KMS-11 (cell line): Measurements from ENCODE around the gene CCL25.
"Not testable (repeated sequence)": the region's sequence is repeated elsewhere in the genome, so short reads cannot be mapped to it uniquely, and the experiment has no call there.

Experiments used
- H2AFZ ChIP-seq: fragments of 200-600 bp; sonication (generic); 2 replicates; pipeline ENCODE4 v1.6.1; 2016; ENCODE audit warnings: antibody characterized with exemption, mixed run types, low read depth
- H3K27ac ChIP-seq: fragments of 200-600 bp; sonication (generic); 2 replicates; pipeline ENCODE4 v1.6.1; 2016; ENCODE audit warnings: mild to moderate bottlenecking, mixed run types
- H3K27me3 ChIP-seq: fragments of 200-600 bp; sonication (generic); 2 replicates; pipeline ENCODE4 v1.6.1; 2017; ENCODE audit warnings: mild to moderate bottlenecking, low read depth, mixed run types, moderate library complexity; ENCODE audit not compliant: insufficient read depth
- H3K36me3 ChIP-seq: fragments of 200-600 bp; sonication (generic); 2 replicates; pipeline ENCODE4 v1.6.1; 2017; ENCODE audit warnings: mild to moderate bottlenecking, mixed run types; ENCODE audit not compliant: insufficient read depth
- H3K4me1 ChIP-seq: fragments of 200-600 bp; sonication (generic); 2 replicates; pipeline ENCODE4 v1.6.1; 2016; ENCODE audit warnings: mild to moderate bottlenecking, low read depth, mixed run types; ENCODE audit not compliant: poor library complexity, severe bottlenecking
- H3K4me2 ChIP-seq: fragments of 200-600 bp; sonication (generic); 2 replicates; pipeline ENCODE4 v1.7.0; 2016; ENCODE audit warnings: mild to moderate bottlenecking, mixed run types
- H3K4me3 ChIP-seq: fragments of 200-600 bp; sonication (generic); IDR thresholded peaks from 2 replicates; pipeline ENCODE4 v1.6.1; 2017; ENCODE audit warnings: low read depth, low read length, mixed read lengths; ENCODE audit not compliant: insufficient read depth
- H3K79me2 ChIP-seq: fragments of 200-600 bp; sonication (generic); 2 replicates; pipeline ENCODE4 v1.6.1; 2016; ENCODE audit warnings: low read depth, mixed run types; ENCODE audit not compliant: insufficient read depth
- H3K9ac ChIP-seq: fragments of 200-600 bp; sonication (generic); 2 replicates; pipeline ENCODE4 v1.6.1; 2016; ENCODE audit warnings: mild to moderate bottlenecking, mixed run types
- H4K20me1 ChIP-seq: fragments of 200-600 bp; sonication (generic); 2 replicates; pipeline ENCODE4 v1.6.1; 2016; ENCODE audit warnings: mild to moderate bottlenecking, mixed run types; ENCODE audit not compliant: insufficient read depth
- TF ChIP-seq, protein P1 (sequence below): fragments of 200-600 bp; sonication (generic); conservative IDR thresholded peaks from 2 replicates; pipeline ENCODE4 v1.6.1; 2017; ENCODE audit warnings: low read depth, mild to moderate bottlenecking, antibody characterized with exemption, low read length, moderate library complexity, mixed read lengths

The CCL25 gene

DNA sequence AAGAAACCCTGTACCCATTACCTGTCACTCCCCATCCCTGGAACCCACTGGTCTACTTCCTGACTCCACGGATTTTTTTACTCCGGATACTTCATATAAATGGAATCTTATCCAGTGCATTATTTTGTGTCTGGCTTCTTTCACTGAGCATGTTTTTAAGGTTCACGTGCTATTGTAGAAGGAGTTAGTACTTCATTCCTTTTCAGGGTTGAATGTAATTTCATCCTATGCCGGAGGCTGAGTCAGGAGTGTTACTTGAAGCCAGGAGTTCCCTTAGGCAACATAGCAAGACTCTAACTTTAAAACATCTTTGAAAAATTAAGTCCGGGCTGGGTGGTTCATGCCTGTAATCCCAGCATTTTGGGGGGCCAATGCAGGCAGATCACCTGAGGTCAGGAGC, 29.2 kb upstream of the CCL25 start:
- Histone ChIP-seq H3K27me3 (no peaks in the 10 kb centered on the region; the same call in 1 of the 2 replicates), H3K9ac (no peak overlapping the region), H4K20me1 (no peaks in the 10 kb centered on the region), H3K27ac (no peak overlapping the region), H3K4me1 (no peaks in the 10 kb centered on the region), H3K4me2 (no peak overlapping the region), H3K36me3 (no peaks in the 10 kb centered on the region), H3K4me3 (no peak overlapping the region), H3K79me2 (no peaks in the 10 kb centered on the region), H2AFZ (no peak overlapping the region)
- TF ChIP-seq, protein P1, sequence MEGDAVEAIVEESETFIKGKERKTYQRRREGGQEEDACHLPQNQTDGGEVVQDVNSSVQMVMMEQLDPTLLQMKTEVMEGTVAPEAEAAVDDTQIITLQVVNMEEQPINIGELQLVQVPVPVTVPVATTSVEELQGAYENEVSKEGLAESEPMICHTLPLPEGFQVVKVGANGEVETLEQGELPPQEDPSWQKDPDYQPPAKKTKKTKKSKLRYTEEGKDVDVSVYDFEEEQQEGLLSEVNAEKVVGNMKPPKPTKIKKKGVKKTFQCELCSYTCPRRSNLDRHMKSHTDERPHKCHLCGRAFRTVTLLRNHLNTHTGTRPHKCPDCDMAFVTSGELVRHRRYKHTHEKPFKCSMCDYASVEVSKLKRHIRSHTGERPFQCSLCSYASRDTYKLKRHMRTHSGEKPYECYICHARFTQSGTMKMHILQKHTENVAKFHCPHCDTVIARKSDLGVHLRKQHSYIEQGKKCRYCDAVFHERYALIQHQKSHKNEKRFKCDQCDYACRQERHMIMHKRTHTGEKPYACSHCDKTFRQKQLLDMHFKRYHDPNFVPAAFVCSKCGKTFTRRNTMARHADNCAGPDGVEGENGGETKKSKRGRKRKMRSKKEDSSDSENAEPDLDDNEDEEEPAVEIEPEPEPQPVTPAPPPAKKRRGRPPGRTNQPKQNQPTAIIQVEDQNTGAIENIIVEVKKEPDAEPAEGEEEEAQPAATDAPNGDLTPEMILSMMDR: no peak

DNA sequence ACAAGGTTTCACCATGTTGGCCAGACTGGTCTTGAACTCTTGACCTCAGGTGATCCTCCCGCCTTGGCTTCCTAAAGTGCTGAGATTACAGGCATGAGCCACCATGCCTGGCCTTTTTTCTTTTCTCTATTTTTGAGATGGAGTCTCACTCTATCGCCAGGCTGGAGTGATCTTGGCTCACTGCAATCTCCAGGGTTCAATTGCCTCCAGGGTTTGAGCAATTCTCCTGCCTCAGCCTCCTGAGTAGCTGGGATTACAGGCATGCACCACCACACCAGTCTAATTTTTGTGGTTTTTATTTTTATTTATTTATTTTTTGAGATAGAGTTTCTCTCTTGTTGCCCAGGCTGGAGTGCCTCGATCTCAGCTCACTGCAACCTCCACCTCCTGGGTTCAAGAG, 28.3 kb upstream of the CCL25 start:
- not testable (repeated sequence) for H3K27me3 ChIP-seq, H3K27ac ChIP-seq, H3K4me2 ChIP-seq, H4K20me1 ChIP-seq, H2AFZ ChIP-seq, H3K36me3 ChIP-seq, H3K4me1 ChIP-seq, H3K79me2 ChIP-seq, H3K9ac ChIP-seq, H3K4me3 ChIP-seq

DNA sequence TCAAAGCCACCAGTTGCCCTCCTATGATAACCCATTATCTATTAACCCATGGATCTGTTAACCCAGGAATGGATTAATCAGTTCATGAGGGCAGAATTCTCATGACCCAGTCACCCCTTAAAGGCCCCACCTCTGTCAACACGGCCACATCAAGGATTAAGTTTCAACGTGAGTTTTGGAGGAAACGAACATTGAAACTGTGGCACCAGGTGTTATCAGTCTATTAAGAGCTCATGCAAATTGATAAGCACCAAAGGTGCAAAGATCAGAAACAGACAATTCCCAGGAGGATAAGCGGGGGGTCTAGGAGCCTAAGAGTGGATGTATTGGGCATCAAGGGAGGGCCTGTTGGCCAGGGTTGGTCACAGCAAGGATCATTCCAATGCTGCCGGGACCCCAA, 27.2 kb upstream of the CCL25 start:
- TF ChIP-seq, protein P1: no peak
- Histone ChIP-seq H3K9ac (no peak overlapping the region), H3K36me3 (no peaks in the 10 kb centered on the region), H3K4me2 (no peak overlapping the region), H2AFZ (no peak overlapping the region), H3K27me3 (peaks cover under 1% of the 10 kb centered on the region; the same call in 1 of the 2 replicates), H3K4me1 (no peaks in the 10 kb centered on the region), H3K79me2 (no peaks in the 10 kb centered on the region), H3K4me3 (no peak overlapping the region), H3K27ac (no peak overlapping the region), H4K20me1 (no peaks in the 10 kb centered on the region)

DNA sequence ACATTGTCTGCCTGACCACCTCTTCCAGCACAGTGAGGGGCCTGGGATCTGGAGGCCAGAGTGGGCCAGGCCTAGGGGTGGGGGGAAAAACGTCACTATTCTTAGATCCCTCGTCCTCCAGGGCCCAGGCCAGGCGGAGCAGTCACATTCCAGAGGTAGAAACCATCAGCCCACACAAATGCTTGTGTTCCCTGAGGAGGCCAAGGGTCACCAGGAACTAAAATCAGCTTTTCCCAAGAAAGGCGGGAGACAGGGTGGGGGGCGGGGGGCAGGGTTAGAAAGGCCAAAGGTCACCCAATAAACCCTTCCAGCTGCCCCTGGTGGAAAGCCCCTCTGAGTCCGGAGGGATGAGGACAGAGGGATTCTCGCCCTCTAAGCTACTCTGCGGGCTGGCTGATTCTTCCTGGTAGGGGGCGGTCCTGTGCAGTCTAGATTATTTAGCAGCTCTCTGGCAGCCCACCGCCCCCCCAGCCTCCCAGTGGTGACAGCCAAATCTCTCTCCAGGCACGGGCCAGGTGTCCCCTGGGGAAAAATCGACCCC, 23.5 kb upstream of the CCL25 start:
- no peak overlapping the region for H3K4me3 ChIP-seq
- H3K27me3 ChIP-seq: peaks cover 28% of the 10 kb centered on the region
- H3K4me2 ChIP-seq: no peak overlapping the region
- H3K4me1 ChIP-seq: no peaks in the 10 kb centered on the region
- no peaks in the 10 kb centered on the region for H3K79me2 ChIP-seq
- H3K36me3 ChIP-seq: no peaks in the 10 kb centered on the region
- H3K27ac ChIP-seq: no peak overlapping the region
- H2AFZ ChIP-seq: no peak overlapping the region
- H4K20me1 ChIP-seq: no peaks in the 10 kb centered on the region
- no peak overlapping the region for H3K9ac ChIP-seq
- TF ChIP-seq, protein P1: no peak

DNA sequence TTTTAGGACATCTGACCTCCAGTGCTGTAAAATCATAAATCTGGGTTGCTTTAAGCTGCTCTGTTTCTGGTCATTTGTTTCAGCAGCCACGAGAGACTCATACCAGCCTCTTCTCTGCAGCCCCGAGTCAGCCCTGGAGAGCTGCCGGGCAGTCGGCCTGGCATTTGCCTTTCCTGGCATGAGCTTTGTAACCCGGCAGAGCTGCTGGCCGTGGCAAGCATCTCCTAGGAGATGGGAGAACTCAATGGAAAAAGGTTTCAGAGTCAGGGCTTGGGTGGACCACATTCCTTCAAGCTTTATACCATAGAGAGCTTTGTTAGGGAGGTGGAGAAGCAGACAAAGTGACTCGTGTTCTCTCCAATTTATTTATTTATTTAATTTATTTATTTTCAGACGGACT, 21.6 kb upstream of the CCL25 start:
- no peak overlapping the region for H3K9ac ChIP-seq
- H3K4me2 ChIP-seq: no peak overlapping the region

DNA sequence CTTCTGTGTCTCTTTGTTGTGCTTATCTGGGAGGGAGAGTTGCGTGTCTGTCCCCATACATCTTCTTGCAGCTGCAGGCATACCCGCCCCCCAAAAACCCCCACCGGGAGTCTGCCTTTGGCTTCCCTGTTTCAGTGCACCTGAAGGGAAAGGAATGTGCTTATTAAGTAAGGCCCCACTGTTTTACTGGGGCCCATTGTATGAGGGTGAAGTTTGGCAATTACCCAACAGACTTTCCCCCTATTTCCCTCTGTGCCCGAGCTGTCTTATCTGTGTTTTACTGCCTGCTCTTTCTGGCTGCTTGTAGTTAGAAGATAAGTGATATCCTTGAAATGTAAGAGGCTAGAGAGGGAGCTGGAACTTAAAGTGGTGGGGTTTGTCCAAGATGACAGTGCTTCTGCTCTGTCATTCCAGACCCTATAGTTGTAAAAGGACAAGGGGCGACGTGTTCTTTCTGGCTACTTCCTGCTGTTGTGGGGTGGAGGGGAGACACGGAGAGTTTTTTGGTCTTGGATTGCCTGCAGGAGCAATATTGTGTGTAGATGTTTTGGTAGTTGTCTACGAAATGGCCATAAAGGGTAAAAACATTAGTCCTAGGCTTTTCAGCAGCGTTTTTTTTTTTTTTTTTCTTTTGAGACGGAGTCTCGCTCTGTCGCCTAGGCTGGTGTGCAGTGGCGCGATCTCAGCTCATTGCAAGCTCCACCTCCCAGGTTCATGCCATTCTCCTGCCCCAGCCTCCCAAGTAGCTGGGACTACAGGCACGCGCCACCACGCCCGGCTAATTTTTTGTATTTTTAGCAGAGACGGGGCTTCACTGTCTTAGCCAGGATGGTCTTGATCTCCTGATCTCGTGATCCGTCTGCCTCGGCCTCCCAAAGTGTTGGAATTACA, 19.0 kb upstream of the CCL25 start:
- H3K79me2 ChIP-seq, H3K9ac ChIP-seq, H3K4me2 ChIP-seq, H2AFZ ChIP-seq, H3K36me3 ChIP-seq, H3K27ac ChIP-seq, H4K20me1 ChIP-seq, H3K4me1 ChIP-seq, H3K4me3 ChIP-seq: not testable (repeated sequence)
- H3K27me3 ChIP-seq: peaks cover 36% of the 10 kb centered on the region

More for the DNA sequence above, 21.6 kb upstream of the CCL25 start:
- Histone ChIP-seq H2AFZ (no peak overlapping the region), H3K4me1 (no peaks in the 10 kb centered on the region), H3K4me3 (no peak overlapping the region), H3K27ac (no peak overlapping the region), H3K36me3 (no peaks in the 10 kb centered on the region), H3K79me2 (no peaks in the 10 kb centered on the region), H4K20me1 (no peaks in the 10 kb centered on the region), H3K27me3 (peaks cover 31% of the 10 kb centered on the region)
- TF ChIP-seq, protein P1: no peak
